Measurements from ENCODE around the gene GGCX. TPM values are rescaled to one million over a fixed set of nuclear protein-coding genes. Genes with fewer than 3 reads are reported as not detected.

GGCX gene
- total and polyA plus RNA-seq, 2 of the 13 experiments (the other 11 are each of a cell fraction or from before 2014, with no cell fraction given): 72.5 to 103 TPM

DNA sequence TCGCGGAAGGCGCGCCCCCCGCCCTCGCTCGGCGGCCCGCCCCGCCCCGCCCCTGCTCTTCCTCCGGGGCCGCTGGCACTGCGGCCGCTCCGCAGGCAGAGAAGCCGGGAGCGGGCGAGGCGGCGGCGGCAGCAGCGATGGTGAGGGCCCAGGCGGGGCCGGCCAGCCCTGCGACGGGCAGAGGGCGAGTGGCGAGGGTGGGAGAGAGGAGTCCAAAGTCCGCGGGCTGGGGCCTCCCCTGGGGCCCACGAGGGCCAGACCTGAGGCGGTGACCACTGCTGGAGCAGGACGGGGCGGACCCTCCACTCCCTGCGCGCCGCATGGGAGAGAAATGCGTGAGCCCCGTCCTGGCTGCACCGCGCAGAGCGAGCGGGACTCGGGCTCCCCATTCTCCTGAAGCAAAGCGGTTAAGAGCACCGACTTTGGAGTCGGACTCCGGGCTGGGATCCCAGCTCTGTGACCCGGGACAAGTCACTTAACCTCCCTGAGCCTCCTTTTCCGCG lies 23.1 kb upstream of the GGCX start, which contains the start of gene VAMP5 (continued):
- TF ChIP-seq MYC (CRISPR knock-in tag; IDR thresholded peaks at IDR 0.05; ENCODE audit: borderline replicate concordance): peak; percentile 98
- peak; percentile 74 for TF ChIP-seq FOXA3 (CRISPR knock-in tag; IDR thresholded peaks at IDR 0.05)
- TF ChIP-seq MTF1 (CRISPR knock-in tag; IDR thresholded peaks at IDR 0.05): 0 out of 2 replicates have a peak, but pooled peaks have one; percentile 77
- TF ChIP-seq HIVEP1 (CRISPR knock-in tag; IDR thresholded peaks at IDR 0.05): peak; percentile 74; the same call in 1 of the 2 replicates
- TF ChIP-seq, protein P1, sequence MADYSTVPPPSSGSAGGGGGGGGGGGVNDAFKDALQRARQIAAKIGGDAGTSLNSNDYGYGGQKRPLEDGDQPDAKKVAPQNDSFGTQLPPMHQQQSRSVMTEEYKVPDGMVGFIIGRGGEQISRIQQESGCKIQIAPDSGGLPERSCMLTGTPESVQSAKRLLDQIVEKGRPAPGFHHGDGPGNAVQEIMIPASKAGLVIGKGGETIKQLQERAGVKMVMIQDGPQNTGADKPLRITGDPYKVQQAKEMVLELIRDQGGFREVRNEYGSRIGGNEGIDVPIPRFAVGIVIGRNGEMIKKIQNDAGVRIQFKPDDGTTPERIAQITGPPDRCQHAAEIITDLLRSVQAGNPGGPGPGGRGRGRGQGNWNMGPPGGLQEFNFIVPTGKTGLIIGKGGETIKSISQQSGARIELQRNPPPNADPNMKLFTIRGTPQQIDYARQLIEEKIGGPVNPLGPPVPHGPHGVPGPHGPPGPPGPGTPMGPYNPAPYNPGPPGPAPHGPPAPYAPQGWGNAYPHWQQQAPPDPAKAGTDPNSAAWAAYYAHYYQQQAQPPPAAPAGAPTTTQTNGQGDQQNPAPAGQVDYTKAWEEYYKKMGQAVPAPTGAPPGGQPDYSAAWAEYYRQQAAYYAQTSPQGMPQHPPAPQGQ (CRISPR knock-in tag; IDR thresholded peaks at IDR 0.05; ENCODE audit: borderline replicate concordance): peak; percentile 83; the same call in 1 of the 2 replicates
- TF ChIP-seq, protein P2, sequence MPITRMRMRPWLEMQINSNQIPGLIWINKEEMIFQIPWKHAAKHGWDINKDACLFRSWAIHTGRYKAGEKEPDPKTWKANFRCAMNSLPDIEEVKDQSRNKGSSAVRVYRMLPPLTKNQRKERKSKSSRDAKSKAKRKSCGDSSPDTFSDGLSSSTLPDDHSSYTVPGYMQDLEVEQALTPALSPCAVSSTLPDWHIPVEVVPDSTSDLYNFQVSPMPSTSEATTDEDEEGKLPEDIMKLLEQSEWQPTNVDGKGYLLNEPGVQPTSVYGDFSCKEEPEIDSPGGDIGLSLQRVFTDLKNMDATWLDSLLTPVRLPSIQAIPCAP (CRISPR knock-in tag; IDR thresholded peaks at IDR 0.05; ENCODE audit: low read depth): no peak
- TF ChIP-seq, protein P3, sequence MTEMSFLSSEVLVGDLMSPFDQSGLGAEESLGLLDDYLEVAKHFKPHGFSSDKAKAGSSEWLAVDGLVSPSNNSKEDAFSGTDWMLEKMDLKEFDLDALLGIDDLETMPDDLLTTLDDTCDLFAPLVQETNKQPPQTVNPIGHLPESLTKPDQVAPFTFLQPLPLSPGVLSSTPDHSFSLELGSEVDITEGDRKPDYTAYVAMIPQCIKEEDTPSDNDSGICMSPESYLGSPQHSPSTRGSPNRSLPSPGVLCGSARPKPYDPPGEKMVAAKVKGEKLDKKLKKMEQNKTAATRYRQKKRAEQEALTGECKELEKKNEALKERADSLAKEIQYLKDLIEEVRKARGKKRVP (CRISPR knock-in tag; IDR thresholded peaks at IDR 0.05): peak in 1 of 2 experiments; percentile 49; a peak in 1 of 4 replicates
- TF ChIP-seq KDM6A (CRISPR knock-in tag; IDR thresholded peaks at IDR 0.05; ENCODE audit: low read depth): peak; percentile 90
- TF ChIP-seq CAMTA2 (CRISPR knock-in tag; IDR thresholded peaks at IDR 0.05; ENCODE audit: borderline replicate concordance): peak; percentile 97
- TF ChIP-seq HOXA7 (CRISPR knock-in tag; IDR thresholded peaks at IDR 0.05): no peak
- no peak for TF ChIP-seq SP2 (CRISPR knock-in tag; IDR thresholded peaks at IDR 0.05)
- 0 out of 2 replicates have a peak, but pooled peaks have one; percentile 12 for TF ChIP-seq NR2F2 (IDR thresholded peaks at IDR 0.05; ENCODE audit: borderline replicate concordance, low read depth)
- TF ChIP-seq SRSF1 (optimal IDR thresholded peaks at IDR 0.05; ENCODE audit: low read depth, low read length): peak; percentile 90
- TF ChIP-seq SIX4 (CRISPR knock-in tag; IDR thresholded peaks at IDR 0.05): no peak
- no peak; the same call in 1 of the 2 replicates for TF ChIP-seq WIZ (CRISPR knock-in tag; IDR thresholded peaks at IDR 0.05)
- TF ChIP-seq, protein P4, sequence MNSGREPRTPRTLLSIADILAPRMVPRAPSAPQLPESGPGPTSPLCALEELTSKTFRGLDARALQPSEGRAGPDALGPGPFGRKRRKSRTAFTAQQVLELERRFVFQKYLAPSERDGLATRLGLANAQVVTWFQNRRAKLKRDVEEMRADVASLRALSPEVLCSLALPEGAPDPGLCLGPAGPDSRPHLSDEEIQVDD (CRISPR knock-in tag; IDR thresholded peaks at IDR 0.05; ENCODE audit: borderline replicate concordance): peak; percentile 77; the same call in 1 of the 2 replicates
- TF ChIP-seq ZNF703 (CRISPR knock-in tag; IDR thresholded peaks at IDR 0.05; ENCODE audit: borderline replicate concordance): no peak
- TF ChIP-seq, protein P5, sequence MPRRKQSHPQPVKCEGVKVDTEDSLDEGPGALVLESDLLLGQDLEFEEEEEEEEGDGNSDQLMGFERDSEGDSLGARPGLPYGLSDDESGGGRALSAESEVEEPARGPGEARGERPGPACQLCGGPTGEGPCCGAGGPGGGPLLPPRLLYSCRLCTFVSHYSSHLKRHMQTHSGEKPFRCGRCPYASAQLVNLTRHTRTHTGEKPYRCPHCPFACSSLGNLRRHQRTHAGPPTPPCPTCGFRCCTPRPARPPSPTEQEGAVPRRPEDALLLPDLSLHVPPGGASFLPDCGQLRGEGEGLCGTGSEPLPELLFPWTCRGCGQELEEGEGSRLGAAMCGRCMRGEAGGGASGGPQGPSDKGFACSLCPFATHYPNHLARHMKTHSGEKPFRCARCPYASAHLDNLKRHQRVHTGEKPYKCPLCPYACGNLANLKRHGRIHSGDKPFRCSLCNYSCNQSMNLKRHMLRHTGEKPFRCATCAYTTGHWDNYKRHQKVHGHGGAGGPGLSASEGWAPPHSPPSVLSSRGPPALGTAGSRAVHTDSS (CRISPR knock-in tag; conservative IDR thresholded peaks at IDR 0.05): 0 out of 2 replicates have a peak, but pooled peaks have one; percentile 20
- TF ChIP-seq, protein P6, sequence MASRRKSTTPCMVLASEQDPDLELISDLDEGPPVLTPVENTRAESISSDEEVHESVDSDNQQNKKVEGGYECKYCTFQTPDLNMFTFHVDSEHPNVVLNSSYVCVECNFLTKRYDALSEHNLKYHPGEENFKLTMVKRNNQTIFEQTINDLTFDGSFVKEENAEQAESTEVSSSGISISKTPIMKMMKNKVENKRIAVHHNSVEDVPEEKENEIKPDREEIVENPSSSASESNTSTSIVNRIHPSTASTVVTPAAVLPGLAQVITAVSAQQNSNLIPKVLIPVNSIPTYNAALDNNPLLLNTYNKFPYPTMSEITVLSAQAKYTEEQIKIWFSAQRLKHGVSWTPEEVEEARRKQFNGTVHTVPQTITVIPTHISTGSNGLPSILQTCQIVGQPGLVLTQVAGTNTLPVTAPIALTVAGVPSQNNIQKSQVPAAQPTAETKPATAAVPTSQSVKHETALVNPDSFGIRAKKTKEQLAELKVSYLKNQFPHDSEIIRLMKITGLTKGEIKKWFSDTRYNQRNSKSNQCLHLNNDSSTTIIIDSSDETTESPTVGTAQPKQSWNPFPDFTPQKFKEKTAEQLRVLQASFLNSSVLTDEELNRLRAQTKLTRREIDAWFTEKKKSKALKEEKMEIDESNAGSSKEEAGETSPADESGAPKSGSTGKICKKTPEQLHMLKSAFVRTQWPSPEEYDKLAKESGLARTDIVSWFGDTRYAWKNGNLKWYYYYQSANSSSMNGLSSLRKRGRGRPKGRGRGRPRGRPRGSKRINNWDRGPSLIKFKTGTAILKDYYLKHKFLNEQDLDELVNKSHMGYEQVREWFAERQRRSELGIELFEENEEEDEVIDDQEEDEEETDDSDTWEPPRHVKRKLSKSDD (CRISPR knock-in tag; IDR thresholded peaks at IDR 0.05; ENCODE audit: low read depth): peak; percentile 91; the same call in 1 of the 2 replicates
- 0 out of 2 replicates have a peak, but pooled peaks have one; percentile 75 for TF ChIP-seq SATB2 (CRISPR knock-in tag; IDR thresholded peaks at IDR 0.05)
- no peak for TF ChIP-seq GABPA (IDR thresholded peaks at IDR 0.05; ENCODE audit: low read depth, low read length)
- no peak for TF ChIP-seq GABPA (CRISPR knock-in tag; IDR thresholded peaks at IDR 0.05; ENCODE audit: low read depth)

Data from HepG2 (cell line).